Activated effector memory CD4-positive, alpha-beta T cell treated with Interleukin-2 at 50 U/mL for 16 hours (primary cell): Measurements from ENCODE around the gene ST7.
"Not testable (repeated sequence)": the region's sequence is repeated elsewhere in the genome, so short reads cannot be mapped to it uniquely, and the experiment has no call there.

Experiments
- DNase-seq: peaks from one replicate; pipeline ENCODE4 v3.0.0-alpha.2; 2020

Gene ST7

GRCh38 chr7:117243390-117243789 lies 290.1 kb downstream of the ST7 start:
- no peak for DNase-seq

DNA sequence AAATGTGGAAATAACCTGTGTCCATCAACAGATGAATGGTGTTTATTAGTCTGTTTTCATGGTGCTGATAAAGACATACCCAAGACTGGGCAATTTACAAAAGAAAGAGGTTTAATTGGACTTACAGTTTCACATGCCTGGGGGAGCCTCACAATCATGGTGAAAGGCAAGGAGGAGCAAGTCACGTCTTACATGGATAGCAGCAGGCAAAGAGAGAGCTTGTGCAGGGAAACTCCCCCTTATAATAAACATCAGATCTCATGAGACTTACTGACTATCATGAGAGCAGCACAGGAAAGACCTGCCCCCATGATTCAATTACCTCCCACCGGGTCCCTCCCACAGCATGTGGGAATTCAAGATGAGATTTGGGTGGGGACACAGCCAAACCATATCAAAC lies 292.4 kb downstream of the ST7 start:
- DNase-seq: not testable (repeated sequence)

DNA sequence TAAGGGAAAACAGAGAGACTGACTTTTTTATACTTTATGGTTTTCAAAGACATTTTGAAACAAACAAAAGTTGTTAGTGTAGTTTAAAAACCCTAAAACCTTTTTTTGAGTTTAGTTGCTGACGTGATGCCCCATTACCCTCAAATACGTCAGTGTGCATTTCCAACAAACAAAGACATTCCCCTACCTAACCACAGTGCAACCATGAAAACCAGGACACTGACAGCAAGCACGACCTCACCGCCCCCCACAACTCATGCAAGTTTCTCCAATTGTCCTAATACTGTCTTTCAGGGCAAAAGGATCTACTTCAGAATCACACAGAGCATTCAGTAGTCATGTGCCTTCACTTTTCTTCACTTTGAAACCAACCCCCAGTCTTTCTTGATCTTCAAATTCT lies 294.5 kb downstream of the ST7 start:
- no peak for DNase-seq

- DNase-seq: no peak
Measured at GRCh38 chr7:117248829-117249228, 295.5 kb downstream of the ST7 start.

GRCh38 chr7:117249696-117250095 lies 296.4 kb downstream of the ST7 start:
- no peak for DNase-seq

GRCh38 chr7:117250245-117250644 lies 296.9 kb downstream of the ST7 start:
- DNase-seq: no peak

- no peak for DNase-seq
Measured at GRCh38 chr7:117250801-117251200, 297.5 kb downstream of the ST7 start.

DNA sequence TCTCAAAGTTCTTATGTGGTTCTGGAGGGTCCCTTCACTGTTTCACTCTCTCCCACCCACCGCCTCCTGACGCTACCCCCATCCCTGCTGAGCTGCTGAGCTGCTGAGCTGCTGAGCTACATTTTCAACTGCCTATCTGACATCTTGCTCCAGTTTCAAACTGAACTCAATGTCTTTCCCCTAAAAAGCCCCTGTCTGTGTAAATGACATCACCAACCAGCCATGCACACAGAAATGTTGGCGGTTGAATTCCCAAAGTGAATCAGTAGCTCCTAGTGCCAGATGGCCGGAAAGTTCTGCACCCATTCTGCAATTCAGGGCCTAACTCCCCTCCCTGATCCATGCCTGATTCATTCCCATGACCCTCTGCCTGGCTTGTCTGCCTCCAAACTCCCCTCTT lies 298.4 kb downstream of the ST7 start:
- no peak for DNase-seq

- DNase-seq: no peak
Measured at GRCh38 chr7:117259615-117260014, 306.3 kb downstream of the ST7 start.

GRCh38 chr7:117262546-117262945 lies 309.2 kb downstream of the ST7 start:
- no peak for DNase-seq

DNA sequence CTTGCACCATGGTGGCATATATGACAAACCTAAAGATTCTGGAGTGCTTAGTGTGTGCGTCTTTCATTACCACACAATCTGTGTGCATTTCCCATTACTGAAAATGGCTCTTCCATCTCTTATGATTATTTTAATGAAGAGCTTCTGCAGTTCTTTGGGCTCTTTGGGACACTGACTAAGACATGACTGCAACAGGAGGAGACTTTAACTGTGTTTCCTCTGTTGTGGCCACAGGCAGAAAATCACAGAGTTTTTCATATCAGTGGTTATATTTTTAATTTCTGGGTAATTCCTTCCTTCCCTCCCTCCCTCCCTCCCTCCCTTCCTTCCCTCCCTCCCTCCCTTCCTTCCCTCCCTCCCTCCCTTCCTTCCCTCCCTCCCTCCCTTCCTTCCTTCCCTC lies 311.4 kb downstream of the ST7 start:
- no peak for DNase-seq

DNA sequence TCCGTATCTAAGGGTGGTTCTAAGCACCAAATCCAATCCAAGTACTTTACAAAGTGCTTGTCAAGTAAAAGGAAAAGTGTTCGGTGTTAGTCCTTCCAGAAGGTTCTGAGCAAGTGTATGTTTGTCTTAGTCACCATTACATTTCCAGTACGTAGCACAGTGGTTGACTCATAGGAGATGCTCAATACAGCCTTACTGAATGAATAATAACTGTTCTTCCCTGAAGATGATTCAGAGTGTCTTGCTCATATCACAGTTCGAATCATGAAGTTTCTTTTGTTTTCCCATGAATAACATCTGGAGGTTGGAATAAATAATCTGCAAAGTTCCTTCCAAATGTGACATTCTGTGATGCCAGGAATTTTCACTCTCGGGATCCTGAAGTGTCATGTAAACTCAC lies 316.1 kb downstream of the ST7 start:
- no peak for DNase-seq

DNA sequence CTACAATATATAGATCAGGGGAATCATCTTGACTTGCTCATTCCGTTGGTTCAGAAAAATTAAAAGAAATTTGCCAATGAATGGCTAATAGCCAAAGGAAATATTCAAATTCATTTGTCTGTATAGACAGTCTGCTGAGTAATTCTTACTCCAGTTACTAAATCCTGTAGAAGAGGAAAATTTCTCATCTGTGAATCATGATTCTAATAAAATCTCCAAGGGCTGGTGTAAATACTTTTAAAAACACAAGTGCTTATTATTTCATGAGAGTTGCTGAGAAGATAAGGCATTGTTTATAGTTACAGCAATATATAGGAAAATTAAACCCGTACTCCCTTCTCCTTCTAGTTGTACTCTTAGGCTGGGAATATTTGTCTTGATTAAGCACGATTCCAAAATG lies 316.6 kb downstream of the ST7 start:
- DNase-seq: no peak

- DNase-seq: no peak
Measured at GRCh38 chr7:117270371-117270770, 317.1 kb downstream of the ST7 start.

DNA sequence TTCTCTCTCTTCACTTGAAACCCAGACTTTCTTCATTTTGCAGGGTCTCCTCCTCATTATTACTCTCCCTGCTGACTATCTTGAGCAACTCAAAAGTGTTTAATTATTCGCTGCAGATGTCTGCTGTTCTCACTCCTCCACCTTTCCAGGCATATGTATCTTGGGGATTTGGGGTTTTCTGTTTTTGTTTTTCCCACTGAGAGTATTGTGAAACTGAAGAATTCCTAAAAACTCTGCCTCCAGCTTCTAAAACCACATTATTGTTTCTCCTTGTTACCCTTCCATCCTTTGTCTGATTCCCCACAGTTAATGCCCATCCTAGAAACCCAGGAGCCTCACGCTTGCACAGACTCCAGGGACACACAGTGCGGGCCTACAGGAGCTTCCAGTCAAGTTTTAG lies 318.3 kb downstream of the ST7 start:
- no peak for DNase-seq

GRCh38 chr7:117272017-117272759 lies 318.9 kb downstream of the ST7 start:
- DNase-seq: no peak

DNA sequence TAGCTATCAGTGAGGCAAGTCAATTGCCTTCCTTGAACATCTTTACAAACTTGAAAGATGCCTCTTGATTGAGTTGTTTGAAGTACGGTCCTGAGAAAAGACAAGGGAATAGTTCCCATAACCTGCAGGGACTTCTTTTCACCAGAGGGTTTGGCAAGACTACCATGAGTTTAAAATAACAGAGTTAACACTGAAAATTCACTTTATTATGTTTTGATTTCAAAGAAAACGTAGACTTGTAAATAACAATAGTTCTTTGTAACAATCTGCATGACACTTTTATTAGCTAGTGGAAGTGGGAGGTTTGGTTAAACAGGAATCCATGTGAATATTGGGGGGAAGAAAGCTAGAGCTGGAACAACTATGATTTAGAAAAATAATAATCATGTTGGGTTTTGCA lies 320.0 kb downstream of the ST7 start:
- DNase-seq: no peak

DNA sequence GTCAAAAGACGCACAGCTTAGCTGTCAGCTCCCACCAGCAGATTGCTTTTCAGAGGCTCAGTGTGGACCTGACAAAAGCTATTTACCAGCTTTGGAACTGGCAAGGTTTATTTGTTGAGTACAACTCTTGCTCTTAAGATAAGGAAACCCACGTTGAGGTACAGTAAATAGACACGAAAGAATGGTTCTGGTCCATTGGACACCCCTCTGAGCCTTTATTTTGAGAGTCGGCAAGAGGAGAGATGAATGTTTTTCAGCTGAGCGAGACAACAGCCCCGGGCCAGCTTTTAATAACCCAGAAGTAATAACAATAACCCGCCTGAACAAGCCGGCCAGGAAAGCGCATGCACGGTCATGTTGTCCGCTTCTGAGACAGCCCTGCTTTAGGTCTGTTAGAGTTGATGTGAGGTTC lies 320.5 kb downstream of the ST7 start:
- DNase-seq: no peak

GRCh38 chr7:117274951-117275350 lies 321.6 kb downstream of the ST7 start:
- no peak for DNase-seq

GRCh38 chr7:117277576-117277975 lies 324.3 kb downstream of the ST7 start:
- no peak for DNase-seq

DNA sequence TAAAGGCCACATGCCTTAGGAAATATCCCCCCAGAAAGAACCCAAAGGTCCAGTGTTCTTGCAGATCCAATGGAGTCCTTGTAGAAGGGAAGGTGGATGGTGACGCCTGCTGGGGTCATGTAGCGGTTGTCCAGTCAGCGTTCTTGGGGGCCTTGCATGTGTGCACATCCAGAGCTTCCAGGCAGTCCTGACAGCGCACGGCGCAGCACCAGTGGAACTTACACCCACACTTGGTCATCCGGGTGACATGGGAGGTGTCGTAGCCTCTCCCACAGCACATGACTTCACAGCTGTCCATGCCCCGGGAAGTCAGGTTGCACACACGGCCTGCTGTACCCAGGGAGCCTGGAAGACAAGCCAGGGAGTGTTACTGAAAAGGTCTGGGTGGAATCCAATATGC lies 324.7 kb downstream of the ST7 start:
- DNase-seq: no peak

DNA sequence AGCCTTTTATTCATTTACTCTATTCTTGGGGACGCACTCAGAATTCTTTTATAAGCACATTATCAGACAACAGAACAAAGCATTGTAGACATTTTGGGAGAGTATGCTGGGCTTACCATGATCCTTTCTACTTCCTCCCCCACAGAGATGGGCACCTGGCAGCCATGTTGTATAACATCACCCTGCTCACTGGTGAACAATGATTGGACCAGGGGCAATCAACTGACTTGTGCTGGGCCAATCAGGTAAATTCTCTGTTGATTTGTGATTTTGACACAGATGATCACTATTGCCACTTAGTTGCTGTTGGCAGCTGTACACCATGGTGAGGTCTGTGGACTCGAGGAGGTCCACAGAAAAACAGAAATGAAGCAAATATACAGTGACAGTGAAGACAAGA lies 325.9 kb downstream of the ST7 start:
- no peak for DNase-seq
